Coronary artery (tissue), 2 donors: ENCODE results near the gene NEURL3.

Experiments used
- DNase-seq: peaks from one replicate; pipeline ENCODE4 v3.0.0-alpha.2; 2017; ENCODE audit warnings: low spot score
- H3K27ac ChIP-seq, 2 donors: fragments of 200-600 bp; sonication (generic); one replicate each; pipeline ENCODE4 v1.5.1; 2016 to 2019
- H3K4me3 ChIP-seq: fragments of 200-600 bp; sonication (generic); 2 replicates; pipeline ENCODE4 v1.5.1; 2016; ENCODE audit warnings: mild to moderate bottlenecking, moderate library complexity
- TF ChIP-seq, protein P1 (sequence below): fragments of 200-600 bp; sonication (generic); IDR thresholded peaks from one replicate; pipeline ENCODE4 v1.5.1; 2019; ENCODE audit warnings: antibody characterized with exemption

NEURL3 gene

DNA sequence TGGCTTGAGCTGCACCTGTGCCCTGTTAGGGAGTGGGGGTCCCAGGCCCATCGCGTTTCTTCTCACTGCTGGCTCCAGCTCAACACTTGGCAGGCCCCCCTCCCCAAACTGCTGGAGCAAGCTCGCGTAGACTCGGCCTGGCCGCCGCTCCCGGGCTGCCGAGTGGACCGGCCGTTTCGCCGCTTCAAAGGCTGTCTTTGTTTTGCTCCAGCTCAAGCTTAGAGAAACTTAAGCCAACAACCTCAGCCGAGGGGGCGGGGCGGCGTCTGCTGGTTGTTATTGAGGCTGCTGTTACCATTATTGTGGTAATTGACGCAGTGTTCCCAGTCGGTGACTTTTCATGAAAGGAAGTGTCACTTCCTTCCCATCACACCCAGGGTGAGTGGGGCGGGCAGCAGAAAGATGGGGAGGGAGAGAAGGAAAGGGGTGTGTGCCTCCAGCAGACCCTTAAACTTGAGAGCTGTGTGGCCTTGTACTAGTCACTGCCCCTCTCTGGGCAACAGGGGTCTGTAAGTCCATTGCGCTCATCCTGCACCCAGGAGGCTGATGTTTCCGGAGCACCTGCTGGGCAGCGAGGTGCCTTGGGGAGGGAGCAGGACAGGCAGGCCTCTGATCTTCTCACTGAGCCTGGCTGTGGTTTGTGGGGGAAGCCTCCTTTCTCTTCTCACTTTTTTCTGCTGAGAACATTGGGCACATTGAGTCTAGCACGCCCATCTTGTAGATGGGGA is 33.5 kb upstream of the NEURL3 start:
- no peak for DNase-seq
- H3K27ac ChIP-seq = peak overlapping the region; percentile 98 to 99
- peak overlapping the region; percentile 92 for H3K4me3 ChIP-seq
- TF ChIP-seq, protein P1, sequence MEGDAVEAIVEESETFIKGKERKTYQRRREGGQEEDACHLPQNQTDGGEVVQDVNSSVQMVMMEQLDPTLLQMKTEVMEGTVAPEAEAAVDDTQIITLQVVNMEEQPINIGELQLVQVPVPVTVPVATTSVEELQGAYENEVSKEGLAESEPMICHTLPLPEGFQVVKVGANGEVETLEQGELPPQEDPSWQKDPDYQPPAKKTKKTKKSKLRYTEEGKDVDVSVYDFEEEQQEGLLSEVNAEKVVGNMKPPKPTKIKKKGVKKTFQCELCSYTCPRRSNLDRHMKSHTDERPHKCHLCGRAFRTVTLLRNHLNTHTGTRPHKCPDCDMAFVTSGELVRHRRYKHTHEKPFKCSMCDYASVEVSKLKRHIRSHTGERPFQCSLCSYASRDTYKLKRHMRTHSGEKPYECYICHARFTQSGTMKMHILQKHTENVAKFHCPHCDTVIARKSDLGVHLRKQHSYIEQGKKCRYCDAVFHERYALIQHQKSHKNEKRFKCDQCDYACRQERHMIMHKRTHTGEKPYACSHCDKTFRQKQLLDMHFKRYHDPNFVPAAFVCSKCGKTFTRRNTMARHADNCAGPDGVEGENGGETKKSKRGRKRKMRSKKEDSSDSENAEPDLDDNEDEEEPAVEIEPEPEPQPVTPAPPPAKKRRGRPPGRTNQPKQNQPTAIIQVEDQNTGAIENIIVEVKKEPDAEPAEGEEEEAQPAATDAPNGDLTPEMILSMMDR = no peak

GRCh38 chr2:96537734-96538486 is 32.8 kb upstream of the NEURL3 start:
- Histone ChIP-seq H3K4me3 (peak overlapping the region; percentile 92), H3K27ac (peak overlapping the region; percentile 98 to 99)
- DNase-seq = no peak
- TF ChIP-seq, protein P1 = no peak

GRCh38 chr2:96537066-96537733 is 32.0 kb upstream of the NEURL3 start:
- TF ChIP-seq, protein P1 = no peak
- no peak for DNase-seq
- Histone ChIP-seq H3K27ac (peak overlapping the region; percentile 98 to 99), H3K4me3 (peak overlapping the region; percentile 92)

DNA sequence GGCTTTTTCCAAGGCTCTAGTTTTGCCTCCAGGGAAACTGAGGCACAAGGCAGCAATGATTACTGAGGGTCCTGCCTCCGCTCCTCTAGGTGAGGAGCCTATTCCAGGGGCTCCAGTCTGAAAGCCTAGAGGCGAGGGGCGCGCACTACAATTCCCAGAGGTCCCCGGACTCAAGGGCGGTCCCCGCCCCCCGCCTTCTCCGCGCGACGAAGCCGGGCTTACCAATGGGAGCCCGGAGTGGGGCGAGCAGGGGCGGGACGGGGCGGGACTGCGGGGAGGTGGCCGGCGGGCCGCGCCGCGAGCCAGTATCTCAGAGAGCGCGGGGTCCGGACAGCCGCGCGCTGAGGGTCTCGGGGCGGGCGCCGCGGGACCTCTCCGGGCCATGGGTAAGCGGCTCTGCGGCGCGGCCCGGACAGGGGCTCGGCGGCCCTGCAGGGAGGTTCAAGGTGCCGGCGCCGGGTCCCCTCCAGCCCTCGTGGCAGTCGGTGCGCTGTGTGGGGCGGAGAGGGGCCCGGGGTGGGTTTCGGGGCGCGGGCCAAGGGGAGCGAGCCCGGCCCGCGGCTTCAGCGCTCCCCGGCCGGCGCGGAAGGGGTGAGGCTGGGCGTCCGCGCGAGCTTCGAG is 31.4 kb upstream of the NEURL3 start, which contains the start of gene ARID5A:
Gene ARID5A (plus strand): TSS at position 308 of the 621 bp plus-strand sequence. CDS start 75 bp downstream, at position 383.
- TF ChIP-seq, protein P1 = peak; percentile 20
- DNase-seq = peak; percentile 93
- Histone ChIP-seq H3K27ac (peak within 1 kb of the TSS; percentile 98 to 99), H3K4me3 (peak within 1 kb of the TSS; percentile 92)

DNA sequence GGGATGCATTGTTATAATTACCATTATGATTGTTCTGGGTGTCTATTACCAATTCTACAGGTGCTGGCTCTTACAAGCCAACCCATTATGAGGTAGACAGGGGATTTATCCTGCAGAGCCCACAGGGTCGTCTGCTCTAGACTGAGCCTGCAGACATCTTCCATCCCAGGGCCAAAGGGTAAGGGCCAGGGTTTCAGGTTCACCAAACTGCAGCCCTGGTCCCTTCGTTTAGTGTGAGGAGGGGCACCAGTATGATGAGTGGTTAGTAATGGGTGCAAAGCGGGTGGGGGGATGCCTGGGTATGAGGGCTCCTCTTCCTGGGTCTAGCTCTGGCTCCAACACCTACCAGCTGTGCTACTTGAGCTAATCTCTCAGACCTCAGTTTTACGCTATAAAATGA is 30.2 kb upstream of the NEURL3 start:
- Histone ChIP-seq H3K4me3 (no peak overlapping the region), H3K27ac (peak overlapping the region in 1 of 2 donors; percentile 94)
- TF ChIP-seq, protein P1 = no peak
- DNase-seq = no peak

GRCh38 chr2:96534701-96535181 is 29.6 kb upstream of the NEURL3 start:
- no peak for DNase-seq
- peak overlapping the region; percentile 94 to 96 for H3K27ac ChIP-seq
- TF ChIP-seq, protein P1 = no peak
- H3K4me3 ChIP-seq = no peak overlapping the region
